NCI-H345 (cell line): ENCODE measurements around the gene AXL.
A peak's percentile ranks its signal among the peaks of the same experiment; 100 is the strongest.

ENCODE experiments used
- DNase-seq: peaks from one replicate; lab custom pipeline; 2025; lab: John Stamatoyannopoulos, UW

Gene AXL

GRCh38 chr19:41308450-41309179 lies 89.6 kb downstream of the AXL start:
- DNase-seq: peak; percentile 77

GRCh38 chr19:41309180-41310032 lies 90.4 kb downstream of the AXL start:
- DNase-seq: no peak

- peak; percentile 82 for DNase-seq
Measured at GRCh38 chr19:41310033-41310831, 91.2 kb downstream of the AXL start, which contains the start of gene CCDC97. Gene CCDC97 (plus strand): TSS chr19:41310172. CDS start chr19:41310311, 139 bp downstream.

GRCh38 chr19:41311072-41311471 lies 92.0 kb downstream of the AXL start:
- no peak for DNase-seq
